ENCODE measurements around the gene POLR2E.

DNA sequence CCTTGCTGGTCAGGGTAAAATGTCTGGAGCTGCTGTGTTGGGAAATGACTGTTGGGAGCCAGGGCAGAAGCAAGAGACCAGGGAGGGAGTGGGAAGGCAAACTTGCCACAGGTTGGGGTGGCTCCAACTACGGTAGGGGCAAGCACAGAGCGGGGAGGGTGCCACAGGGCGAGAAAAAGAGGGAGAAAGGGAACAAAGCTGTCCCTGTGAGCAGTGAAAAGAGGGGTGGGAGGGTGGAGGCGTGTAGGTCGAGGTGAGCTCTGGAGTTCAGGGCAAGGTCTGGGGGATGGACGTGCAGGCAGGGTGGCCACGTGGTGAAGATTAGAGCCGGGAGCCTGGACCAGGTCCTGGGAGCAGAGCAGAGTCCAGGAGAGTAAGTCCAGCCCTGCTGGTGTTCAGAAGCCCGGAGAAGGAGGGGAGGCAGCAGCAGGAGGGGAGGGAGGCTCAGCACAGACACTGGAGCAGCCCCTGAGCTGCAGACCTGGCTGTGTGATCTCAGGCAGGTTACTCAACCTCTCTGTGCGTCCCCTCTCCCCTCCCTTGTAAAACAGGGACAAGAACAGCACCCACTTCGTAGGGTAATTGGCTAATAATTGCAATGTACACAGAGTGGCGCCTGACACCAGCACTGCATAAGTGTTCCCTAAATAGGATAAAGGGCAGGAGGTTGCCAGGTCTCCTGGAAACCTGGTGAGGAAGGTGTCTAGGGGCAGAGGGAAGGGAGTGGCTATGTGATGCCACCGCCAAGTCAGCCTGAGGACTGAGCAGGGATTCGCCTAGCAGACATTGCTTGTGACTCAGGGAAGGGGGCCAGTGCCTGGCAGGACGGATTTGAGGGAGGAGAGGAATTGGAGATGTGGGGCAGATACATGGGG lies 3.2 kb upstream of the POLR2E start:
- TF ChIP-seq, protein P1, sequence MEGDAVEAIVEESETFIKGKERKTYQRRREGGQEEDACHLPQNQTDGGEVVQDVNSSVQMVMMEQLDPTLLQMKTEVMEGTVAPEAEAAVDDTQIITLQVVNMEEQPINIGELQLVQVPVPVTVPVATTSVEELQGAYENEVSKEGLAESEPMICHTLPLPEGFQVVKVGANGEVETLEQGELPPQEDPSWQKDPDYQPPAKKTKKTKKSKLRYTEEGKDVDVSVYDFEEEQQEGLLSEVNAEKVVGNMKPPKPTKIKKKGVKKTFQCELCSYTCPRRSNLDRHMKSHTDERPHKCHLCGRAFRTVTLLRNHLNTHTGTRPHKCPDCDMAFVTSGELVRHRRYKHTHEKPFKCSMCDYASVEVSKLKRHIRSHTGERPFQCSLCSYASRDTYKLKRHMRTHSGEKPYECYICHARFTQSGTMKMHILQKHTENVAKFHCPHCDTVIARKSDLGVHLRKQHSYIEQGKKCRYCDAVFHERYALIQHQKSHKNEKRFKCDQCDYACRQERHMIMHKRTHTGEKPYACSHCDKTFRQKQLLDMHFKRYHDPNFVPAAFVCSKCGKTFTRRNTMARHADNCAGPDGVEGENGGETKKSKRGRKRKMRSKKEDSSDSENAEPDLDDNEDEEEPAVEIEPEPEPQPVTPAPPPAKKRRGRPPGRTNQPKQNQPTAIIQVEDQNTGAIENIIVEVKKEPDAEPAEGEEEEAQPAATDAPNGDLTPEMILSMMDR (IDR thresholded peaks at IDR 0.05): no peak
- TF ChIP-seq POLR2A (IDR thresholded peaks at IDR 0.05) (no peak), POLR2AphosphoS5 (IDR thresholded peaks at IDR 0.05) (no peak)

All from prostate gland (tissue), 2 donors.